WTC11 (cell line): ENCODE results near the gene KCNH3. TPM values are rescaled to one million over a fixed set of nuclear protein-coding genes. Genes with fewer than 3 reads are reported as not detected.

Source experiments
- ATAC-seq: fragments of 200-7000 bp; cut with Tn5 transposase; 2 replicates; pipeline ENCODE4 v1.10.0; 2021; ENCODE audit warnings: mild to moderate bottlenecking, moderate library complexity
- CTCF ChIA-PET: fragments of 300-600 bp; sonication (Branson Sonifier 250); formaldehyde crosslinking; loops from one replicate; lab custom pipeline; 2021; ENCODE audit warnings: antibody characterized with exemption; lab: Charles Lee
- POLR2A ChIA-PET: fragments of 350-600 bp; sonication (Branson Sonifier 250); formaldehyde crosslinking; loops from one replicate; lab custom pipeline; 2021; ENCODE audit warnings: antibody characterized with exemption; lab: Charles Lee
- DNase-seq: peaks from one replicate; pipeline ENCODE4 v3.0.0; 2021; ENCODE audit warnings: low spot score
- H3K27ac Mint-ChIP-seq: 2 replicates; pipeline ENCODE4 v1.8.0; 2021; ENCODE audit warnings: mixed read lengths
- H3K27me3 Mint-ChIP-seq: 2 replicates; pipeline ENCODE4 v1.8.0; 2021; ENCODE audit warnings: low read depth, mild to moderate bottlenecking, moderate library complexity, mixed read lengths
- H3K36me3 Mint-ChIP-seq: 2 replicates; pipeline ENCODE4 v1.8.0; 2021; ENCODE audit warnings: mixed read lengths
- H3K4me1 Mint-ChIP-seq: 2 replicates; pipeline ENCODE4 v1.8.0; 2022; ENCODE audit warnings: mixed read lengths
- H3K4me3 Mint-ChIP-seq: 2 replicates; pipeline ENCODE4 v1.8.0; 2021; ENCODE audit warnings: mild to moderate bottlenecking, moderate library complexity, mixed read lengths
- H3K9me3 Mint-ChIP-seq: 2 replicates; pipeline ENCODE4 v1.8.0; 2021; ENCODE audit warnings: mixed read lengths
- ATF1 ChIP-seq: sonication (generic); formaldehyde crosslinking; IDR thresholded peaks from 2 replicates; pipeline ENCODE4 v1.8.1; 2023; ENCODE audit warnings: mild to moderate bottlenecking, moderate library complexity, missing genetic modification reagents
- ATF6 ChIP-seq: sonication (generic); formaldehyde crosslinking; IDR thresholded peaks from 2 replicates; pipeline ENCODE4 v1.8.1; 2023; ENCODE audit warnings: mild to moderate bottlenecking, missing genetic modification reagents
- CBFB ChIP-seq: sonication (generic); formaldehyde crosslinking; IDR thresholded peaks from 2 replicates; pipeline ENCODE4 v1.8.1; 2022; ENCODE audit warnings: mild to moderate bottlenecking, low read depth, missing genetic modification reagents
- ELF4 ChIP-seq: sonication (generic); formaldehyde crosslinking; IDR thresholded peaks from 2 replicates; pipeline ENCODE4 v1.8.1; 2022; ENCODE audit warnings: low read depth, mild to moderate bottlenecking, moderate library complexity, missing genetic modification reagents
- ESRRA ChIP-seq: sonication (generic); formaldehyde crosslinking; IDR thresholded peaks from 2 replicates; pipeline ENCODE4 v1.8.1; 2022; ENCODE audit warnings: mild to moderate bottlenecking, missing genetic modification reagents, borderline replicate concordance
- FOXJ3 ChIP-seq: sonication (generic); formaldehyde crosslinking; IDR thresholded peaks from 2 replicates; pipeline ENCODE4 v1.9.0; 2021; ENCODE audit warnings: missing genetic modification reagents, mild to moderate bottlenecking, borderline replicate concordance
- FOXP1 ChIP-seq: sonication (generic); formaldehyde crosslinking; IDR thresholded peaks from 2 replicates; pipeline ENCODE4 v1.8.0; 2022; ENCODE audit warnings: missing genetic modification reagents, mild to moderate bottlenecking, moderate library complexity, borderline replicate concordance
- GTF2I ChIP-seq: fragments of 250-450 bp; sonication (Bioruptor Pico); conservative IDR thresholded peaks from 2 replicates; pipeline ENCODE4 v1.4.0; 2021; ENCODE audit warnings: mild to moderate bottlenecking
- HMGXB4 ChIP-seq: sonication (generic); formaldehyde crosslinking; IDR thresholded peaks from 2 replicates; pipeline ENCODE4 v1.8.1; 2023; ENCODE audit warnings: mild to moderate bottlenecking, moderate library complexity, missing genetic modification reagents
- NR1H2 ChIP-seq: sonication (generic); formaldehyde crosslinking; IDR thresholded peaks from 2 replicates; pipeline ENCODE4 v1.9.0; 2021; ENCODE audit warnings: mild to moderate bottlenecking, moderate library complexity, missing genetic modification reagents
- SMAD4 ChIP-seq: sonication (generic); formaldehyde crosslinking; IDR thresholded peaks from 2 replicates; pipeline ENCODE4 v1.8.0; 2022; ENCODE audit warnings: mild to moderate bottlenecking, missing genetic modification reagents
- TCF7 ChIP-seq: sonication (generic); formaldehyde crosslinking; IDR thresholded peaks from 2 replicates; pipeline ENCODE4 v1.8.0; 2022; ENCODE audit warnings: mild to moderate bottlenecking, low read depth, missing genetic modification reagents, moderate library complexity
- TEAD1 ChIP-seq: sonication (generic); formaldehyde crosslinking; IDR thresholded peaks from 2 replicates; pipeline ENCODE4 v1.8.0; 2022; ENCODE audit warnings: mild to moderate bottlenecking, missing genetic modification reagents
- TP53 ChIP-seq: sonication (generic); formaldehyde crosslinking; IDR thresholded peaks from 2 replicates; pipeline ENCODE4 v1.8.1; 2023; ENCODE audit warnings: mild to moderate bottlenecking, missing genetic modification reagents
- ZBTB43 ChIP-seq: sonication (generic); formaldehyde crosslinking; IDR thresholded peaks from 2 replicates; pipeline ENCODE4 v1.8.1; 2023; ENCODE audit warnings: mild to moderate bottlenecking, missing genetic modification reagents
- ZMAT4 ChIP-seq: fragments of 250-450 bp; sonication (Bioruptor Pico); IDR thresholded peaks from 2 replicates; pipeline ENCODE4 v1.9.0; 2021; ENCODE audit warnings: mild to moderate bottlenecking
- ZNF317 ChIP-seq: sonication (generic); formaldehyde crosslinking; IDR thresholded peaks from 2 replicates; pipeline ENCODE4 v1.8.1; 2023; ENCODE audit warnings: low read depth, mild to moderate bottlenecking, moderate library complexity, missing genetic modification reagents, borderline replicate concordance
- ZNF512 ChIP-seq: sonication (generic); formaldehyde crosslinking; IDR thresholded peaks from 2 replicates; pipeline ENCODE4 v1.8.1; 2022; ENCODE audit warnings: missing genetic modification reagents, borderline replicate concordance
- total RNA-seq: library from RNA; stranded (reverse); gene quantifications from 3 replicates; pipeline ENCODE4 v1.2.3, GENCODE V29; 2021
- TF ChIP-seq, protein P1 (sequence below): sonication (generic); formaldehyde crosslinking; IDR thresholded peaks from 2 replicates; pipeline ENCODE4 v1.8.0; 2022; ENCODE audit warnings: missing genetic modification reagents

KCNH3 gene
- total RNA-seq, 1 experiment from 2014 or later, result 0.44 TPM

DNA sequence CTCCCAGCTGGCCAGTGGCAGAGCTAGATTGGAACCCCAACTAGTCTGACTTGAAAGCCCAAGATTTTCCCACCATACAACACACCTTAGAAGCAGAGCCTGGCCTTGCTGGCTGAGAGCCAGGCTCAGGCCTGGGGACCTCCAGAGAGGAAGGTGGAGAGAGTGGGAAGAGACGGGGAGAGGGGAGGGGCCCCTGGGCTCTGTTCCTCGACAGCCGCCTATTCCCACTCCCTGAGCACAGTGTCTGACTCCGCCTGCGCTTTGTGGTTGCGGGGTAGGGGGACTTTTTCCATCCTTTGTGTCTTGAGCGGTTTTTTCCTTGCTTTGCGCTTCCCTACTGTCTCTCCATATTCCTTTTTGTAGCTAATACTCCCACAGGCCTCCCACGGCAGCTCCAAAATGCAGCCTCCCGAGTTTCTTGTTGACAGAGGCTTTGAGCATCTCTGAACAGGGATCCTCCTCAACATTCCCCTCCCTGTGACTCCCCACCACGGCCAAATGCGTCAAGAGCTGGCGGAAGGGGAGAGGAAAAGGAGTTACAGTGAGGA, 4.0 kb upstream of the KCNH3 start:
- DNase-seq (no peak), ATAC-seq (peak; percentile 37)
- Mint-ChIP-seq H3K9me3 (no peaks in the 10 kb centered on the region), H3K27me3 (peaks cover 52% of the 10 kb centered on the region), H3K36me3 (no peaks in the 10 kb centered on the region), H3K4me3 (no peak overlapping the region), H3K27ac (no peak overlapping the region), H3K4me1 (peaks cover 15% of the 10 kb centered on the region)
- TF ChIP-seq ZMAT4 (CRISPR knock-in tag) (no peak), HMGXB4 (CRISPR knock-in tag) (no peak), ZNF317 (CRISPR knock-in tag) (no peak)
- ChIA-PET POLR2A (no interaction called here), CTCF (interaction anchor here (1.0 to 3.6 kb wide), 8 partner anchors 15 to 203 kb away, joined by 3 to 16 read pairs (median 4); no protein-coding TSS in a partner anchor)

- POLR2A ChIA-PET, result no interaction called here
- ATAC-seq (no peak), DNase-seq (no peak)
- Mint-ChIP-seq H3K4me1 (peaks cover 22% of the 10 kb centered on the region), H3K36me3 (no peaks in the 10 kb centered on the region), H3K27me3 (peaks cover 64% of the 10 kb centered on the region), H3K4me3 (no peak overlapping the region), H3K27ac (no peak overlapping the region), H3K9me3 (no peaks in the 10 kb centered on the region)
- CTCF ChIA-PET, result interaction anchor here (0.7 to 3.6 kb wide), 8 partner anchors 13 to 194 kb away, joined by 3 to 16 read pairs (median 4); no protein-coding TSS in a partner anchor
- TF ChIP-seq FOXP1 (CRISPR knock-in tag), result no peak
- TF ChIP-seq TCF7 (CRISPR knock-in tag), result no peak
- no peak for TF ChIP-seq TEAD1 (CRISPR knock-in tag)
- TF ChIP-seq FOXJ3 (CRISPR knock-in tag), result no peak
- TF ChIP-seq, protein P1, sequence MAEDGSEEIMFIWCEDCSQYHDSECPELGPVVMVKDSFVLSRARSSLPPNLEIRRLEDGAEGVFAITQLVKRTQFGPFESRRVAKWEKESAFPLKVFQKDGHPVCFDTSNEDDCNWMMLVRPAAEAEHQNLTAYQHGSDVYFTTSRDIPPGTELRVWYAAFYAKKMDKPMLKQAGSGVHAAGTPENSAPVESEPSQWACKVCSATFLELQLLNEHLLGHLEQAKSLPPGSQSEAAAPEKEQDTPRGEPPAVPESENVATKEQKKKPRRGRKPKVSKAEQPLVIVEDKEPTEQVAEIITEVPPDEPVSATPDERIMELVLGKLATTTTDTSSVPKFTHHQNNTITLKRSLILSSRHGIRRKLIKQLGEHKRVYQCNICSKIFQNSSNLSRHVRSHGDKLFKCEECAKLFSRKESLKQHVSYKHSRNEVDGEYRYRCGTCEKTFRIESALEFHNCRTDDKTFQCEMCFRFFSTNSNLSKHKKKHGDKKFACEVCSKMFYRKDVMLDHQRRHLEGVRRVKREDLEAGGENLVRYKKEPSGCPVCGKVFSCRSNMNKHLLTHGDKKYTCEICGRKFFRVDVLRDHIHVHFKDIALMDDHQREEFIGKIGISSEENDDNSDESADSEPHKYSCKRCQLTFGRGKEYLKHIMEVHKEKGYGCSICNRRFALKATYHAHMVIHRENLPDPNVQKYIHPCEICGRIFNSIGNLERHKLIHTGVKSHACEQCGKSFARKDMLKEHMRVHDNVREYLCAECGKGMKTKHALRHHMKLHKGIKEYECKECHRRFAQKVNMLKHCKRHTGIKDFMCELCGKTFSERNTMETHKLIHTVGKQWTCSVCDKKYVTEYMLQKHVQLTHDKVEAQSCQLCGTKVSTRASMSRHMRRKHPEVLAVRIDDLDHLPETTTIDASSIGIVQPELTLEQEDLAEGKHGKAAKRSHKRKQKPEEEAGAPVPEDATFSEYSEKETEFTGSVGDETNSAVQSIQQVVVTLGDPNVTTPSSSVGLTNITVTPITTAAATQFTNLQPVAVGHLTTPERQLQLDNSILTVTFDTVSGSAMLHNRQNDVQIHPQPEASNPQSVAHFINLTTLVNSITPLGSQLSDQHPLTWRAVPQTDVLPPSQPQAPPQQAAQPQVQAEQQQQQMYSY, result no peak
- no peak for TF ChIP-seq ZNF317 (CRISPR knock-in tag)
- TF ChIP-seq GTF2I (CRISPR knock-in tag), result no peak
- TF ChIP-seq ELF4, result no peak
- no peak for TF ChIP-seq ZBTB43 (CRISPR knock-in tag)
- no peak for TF ChIP-seq ZNF512
- no peak for TF ChIP-seq TP53
- no peak for TF ChIP-seq ESRRA
- TF ChIP-seq NR1H2 (CRISPR knock-in tag), result no peak
- TF ChIP-seq SMAD4 (CRISPR knock-in tag), result no peak
- no peak for TF ChIP-seq ATF1
- TF ChIP-seq ATF6 (CRISPR knock-in tag), result no peak
- no peak for TF ChIP-seq CBFB (CRISPR knock-in tag)
These were observed 2.8 kb upstream of the KCNH3 start for GRCh38 chr12:49535921-49536525.
